GM19455 (cell line): ENCODE data around the gene TACC2.

Source experiments
- ATAC-seq: cut with Tn5 transposase; IDR thresholded peaks from one replicate; pipeline ENCODE4 v1.9.1; 2021; ENCODE audit not compliant: unreplicated experiment

The TACC2 gene

GRCh38 chr10:122120008-122120744 is 131.2 kb downstream of the TACC2 start:
- no peak for ATAC-seq

- ATAC-seq = no peak
These were observed 132.1 kb downstream of the TACC2 start for GRCh38 chr10:122121059-122121458.

GRCh38 chr10:122122493-122122892 is 133.5 kb downstream of the TACC2 start:
- no peak for ATAC-seq

GRCh38 chr10:122123186-122123585 is 134.2 kb downstream of the TACC2 start:
- no peak for ATAC-seq

- no peak for ATAC-seq
These were observed 135.4 kb downstream of the TACC2 start for GRCh38 chr10:122124342-122124741.

- ATAC-seq = no peak
These were observed 135.8 kb downstream of the TACC2 start for GRCh38 chr10:122124808-122125207.

- no peak for ATAC-seq
These were observed 138.0 kb downstream of the TACC2 start for GRCh38 chr10:122126763-122127659.

- no peak for ATAC-seq
These were observed 139.0 kb downstream of the TACC2 start for GRCh38 chr10:122127943-122128342.

GRCh38 chr10:122128357-122128756 is 139.4 kb downstream of the TACC2 start:
- ATAC-seq = no peak

- ATAC-seq = no peak
These were observed 141.6 kb downstream of the TACC2 start for GRCh38 chr10:122130474-122131110.

- ATAC-seq = no peak
These were observed 143.4 kb downstream of the TACC2 start for GRCh38 chr10:122132331-122132755.

GRCh38 chr10:122132882-122133565 is 144.1 kb downstream of the TACC2 start:
- ATAC-seq = no peak

- ATAC-seq = no peak
These were observed 146.5 kb downstream of the TACC2 start for GRCh38 chr10:122135251-122136025.

- ATAC-seq = no peak
These were observed 150.1 kb downstream of the TACC2 start for GRCh38 chr10:122138831-122139625.

- no peak for ATAC-seq
These were observed 150.7 kb downstream of the TACC2 start for GRCh38 chr10:122139627-122140170.

GRCh38 chr10:122140461-122140902 is 151.5 kb downstream of the TACC2 start:
- ATAC-seq = no peak

- no peak for ATAC-seq
These were observed 152.1 kb downstream of the TACC2 start for GRCh38 chr10:122140941-122141623.

GRCh38 chr10:122141821-122142640 is 153.1 kb downstream of the TACC2 start:
- no peak for ATAC-seq
